ENCODE data around the gene ZFP92. TPM values are rescaled to one million over a fixed set of nuclear protein-coding genes. Genes with fewer than 3 reads are reported as not detected.

The ZFP92 gene
- polyA plus RNA-seq, 1 donor from 2014 or later = not detected

DNA sequence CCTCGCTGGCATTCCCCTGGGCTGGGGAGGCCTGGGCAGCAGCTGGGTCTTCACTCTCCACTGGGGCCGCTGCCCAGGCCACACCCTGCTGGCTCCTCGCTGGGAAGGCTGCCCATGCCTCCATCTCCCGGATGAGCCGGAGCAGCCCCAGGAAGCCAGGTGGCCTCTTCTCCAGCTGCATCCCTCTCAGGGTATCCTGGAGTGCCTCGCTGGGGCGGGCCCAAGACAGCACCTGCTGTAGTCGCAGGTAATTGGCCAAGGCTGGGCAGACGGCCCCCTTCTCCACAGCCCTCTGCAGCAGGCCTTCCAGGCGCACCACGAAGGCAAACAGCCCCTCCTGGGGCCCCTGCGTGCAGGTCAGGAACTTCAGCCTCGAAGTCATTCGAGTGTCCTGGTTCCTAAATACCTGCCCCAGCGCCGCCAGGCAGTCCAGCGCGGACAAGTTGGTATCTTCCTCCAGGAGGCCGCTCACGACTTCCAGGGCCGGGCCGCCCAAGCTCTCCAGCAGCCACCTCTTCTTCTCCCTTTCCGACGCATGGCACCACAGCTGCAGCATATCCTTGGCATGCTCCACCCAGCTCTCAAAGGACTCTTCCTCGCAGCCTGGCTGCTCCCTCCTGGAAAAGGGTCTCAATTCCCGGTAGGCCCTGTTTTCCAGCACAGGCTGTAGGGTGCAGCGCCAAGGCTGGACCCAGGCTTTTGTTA is 13.9 kb upstream of the ZFP92 start:
- Histone ChIP-seq H2AFZ (ENCODE audit: low read depth, low read length) (no peak overlapping the region), H3K36me3 (ENCODE audit: insufficient read depth, low read length) (no peaks in the 10 kb centered on the region), H3K27ac (ENCODE audit: low read length) (no peak overlapping the region), H3K4me2 (ENCODE audit: low read length) (no peak overlapping the region), H3K9me3 (ENCODE audit: low read length) (no peaks in the 10 kb centered on the region), H3K4me3 (ENCODE audit: low read length) (no peak overlapping the region), H3K79me2 (replicated peaks; ENCODE audit: insufficient read depth, low read length) (no peaks in the 10 kb centered on the region), H3K9ac (ENCODE audit: low read length) (no peak overlapping the region), H3K27me3 (ENCODE audit: insufficient read depth, low read depth, low read length) (no peaks in the 10 kb centered on the region), H3K9me2 (ENCODE audit: insufficient read depth, low read length) (no peaks in the 10 kb centered on the region), H3F3A (ENCODE audit: insufficient read depth, low read length, poor library complexity, severe bottlenecking) (no peaks in the 10 kb centered on the region), H4K20me1 (ENCODE audit: insufficient read depth) (no peaks in the 10 kb centered on the region)
- TF ChIP-seq TAF1 (IDR thresholded peaks at IDR 0.05; ENCODE audit: low read depth) (no peak), MXI1 (conservative IDR thresholded peaks at IDR 0.05; ENCODE audit: poor library complexity, severe bottlenecking) (no peak), POLR2AphosphoS5 (IDR thresholded peaks at IDR 0.05) (no peak), RAD21 (conservative IDR thresholded peaks at IDR 0.05) (no peak), SMC3 (conservative IDR thresholded peaks at IDR 0.05; ENCODE audit: poor library complexity) (no peak), EZH2 (IDR thresholded peaks at IDR 0.05; ENCODE audit: borderline replicate concordance, insufficient read depth, low read length, poor library complexity, severe bottlenecking) (no peak), EP300 (conservative IDR thresholded peaks at IDR 0.05; ENCODE audit: poor library complexity, severe bottlenecking) (no peak)
- TF ChIP-seq, protein P1, sequence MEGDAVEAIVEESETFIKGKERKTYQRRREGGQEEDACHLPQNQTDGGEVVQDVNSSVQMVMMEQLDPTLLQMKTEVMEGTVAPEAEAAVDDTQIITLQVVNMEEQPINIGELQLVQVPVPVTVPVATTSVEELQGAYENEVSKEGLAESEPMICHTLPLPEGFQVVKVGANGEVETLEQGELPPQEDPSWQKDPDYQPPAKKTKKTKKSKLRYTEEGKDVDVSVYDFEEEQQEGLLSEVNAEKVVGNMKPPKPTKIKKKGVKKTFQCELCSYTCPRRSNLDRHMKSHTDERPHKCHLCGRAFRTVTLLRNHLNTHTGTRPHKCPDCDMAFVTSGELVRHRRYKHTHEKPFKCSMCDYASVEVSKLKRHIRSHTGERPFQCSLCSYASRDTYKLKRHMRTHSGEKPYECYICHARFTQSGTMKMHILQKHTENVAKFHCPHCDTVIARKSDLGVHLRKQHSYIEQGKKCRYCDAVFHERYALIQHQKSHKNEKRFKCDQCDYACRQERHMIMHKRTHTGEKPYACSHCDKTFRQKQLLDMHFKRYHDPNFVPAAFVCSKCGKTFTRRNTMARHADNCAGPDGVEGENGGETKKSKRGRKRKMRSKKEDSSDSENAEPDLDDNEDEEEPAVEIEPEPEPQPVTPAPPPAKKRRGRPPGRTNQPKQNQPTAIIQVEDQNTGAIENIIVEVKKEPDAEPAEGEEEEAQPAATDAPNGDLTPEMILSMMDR (IDR thresholded peaks at IDR 0.05; ENCODE audit: poor library complexity, severe bottlenecking) = no peak
- TF ChIP-seq, protein P2, sequence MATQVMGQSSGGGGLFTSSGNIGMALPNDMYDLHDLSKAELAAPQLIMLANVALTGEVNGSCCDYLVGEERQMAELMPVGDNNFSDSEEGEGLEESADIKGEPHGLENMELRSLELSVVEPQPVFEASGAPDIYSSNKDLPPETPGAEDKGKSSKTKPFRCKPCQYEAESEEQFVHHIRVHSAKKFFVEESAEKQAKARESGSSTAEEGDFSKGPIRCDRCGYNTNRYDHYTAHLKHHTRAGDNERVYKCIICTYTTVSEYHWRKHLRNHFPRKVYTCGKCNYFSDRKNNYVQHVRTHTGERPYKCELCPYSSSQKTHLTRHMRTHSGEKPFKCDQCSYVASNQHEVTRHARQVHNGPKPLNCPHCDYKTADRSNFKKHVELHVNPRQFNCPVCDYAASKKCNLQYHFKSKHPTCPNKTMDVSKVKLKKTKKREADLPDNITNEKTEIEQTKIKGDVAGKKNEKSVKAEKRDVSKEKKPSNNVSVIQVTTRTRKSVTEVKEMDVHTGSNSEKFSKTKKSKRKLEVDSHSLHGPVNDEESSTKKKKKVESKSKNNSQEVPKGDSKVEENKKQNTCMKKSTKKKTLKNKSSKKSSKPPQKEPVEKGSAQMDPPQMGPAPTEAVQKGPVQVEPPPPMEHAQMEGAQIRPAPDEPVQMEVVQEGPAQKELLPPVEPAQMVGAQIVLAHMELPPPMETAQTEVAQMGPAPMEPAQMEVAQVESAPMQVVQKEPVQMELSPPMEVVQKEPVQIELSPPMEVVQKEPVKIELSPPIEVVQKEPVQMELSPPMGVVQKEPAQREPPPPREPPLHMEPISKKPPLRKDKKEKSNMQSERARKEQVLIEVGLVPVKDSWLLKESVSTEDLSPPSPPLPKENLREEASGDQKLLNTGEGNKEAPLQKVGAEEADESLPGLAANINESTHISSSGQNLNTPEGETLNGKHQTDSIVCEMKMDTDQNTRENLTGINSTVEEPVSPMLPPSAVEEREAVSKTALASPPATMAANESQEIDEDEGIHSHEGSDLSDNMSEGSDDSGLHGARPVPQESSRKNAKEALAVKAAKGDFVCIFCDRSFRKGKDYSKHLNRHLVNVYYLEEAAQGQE (IDR thresholded peaks at IDR 0.05; ENCODE audit: borderline replicate concordance) = no peak

- Histone ChIP-seq H4K20me1 (ENCODE audit: insufficient read depth) (no peaks in the 10 kb centered on the region), H3F3A (ENCODE audit: insufficient read depth, low read length, poor library complexity, severe bottlenecking) (no peaks in the 10 kb centered on the region), H3K4me3 (ENCODE audit: low read length) (no peak overlapping the region), H3K27ac (ENCODE audit: low read length) (no peak overlapping the region), H3K9ac (ENCODE audit: low read length) (no peak overlapping the region), H3K79me2 (replicated peaks; ENCODE audit: insufficient read depth, low read length) (no peaks in the 10 kb centered on the region), H2AFZ (ENCODE audit: low read depth, low read length) (no peak overlapping the region), H3K9me2 (ENCODE audit: insufficient read depth, low read length) (no peaks in the 10 kb centered on the region), H3K4me2 (ENCODE audit: low read length) (no peak overlapping the region), H3K9me3 (ENCODE audit: low read length) (no peaks in the 10 kb centered on the region), H3K36me3 (ENCODE audit: insufficient read depth, low read length) (no peaks in the 10 kb centered on the region), H3K27me3 (ENCODE audit: insufficient read depth, low read depth, low read length) (no peaks in the 10 kb centered on the region)
- TF ChIP-seq TAF1 (IDR thresholded peaks at IDR 0.05; ENCODE audit: low read depth) = no peak
- TF ChIP-seq EP300 (conservative IDR thresholded peaks at IDR 0.05; ENCODE audit: poor library complexity, severe bottlenecking) = no peak
- no peak for TF ChIP-seq EZH2 (IDR thresholded peaks at IDR 0.05; ENCODE audit: borderline replicate concordance, insufficient read depth, low read length, poor library complexity, severe bottlenecking)
- TF ChIP-seq SMC3 (conservative IDR thresholded peaks at IDR 0.05; ENCODE audit: poor library complexity) = no peak
- TF ChIP-seq, protein P1 (IDR thresholded peaks at IDR 0.05; ENCODE audit: poor library complexity, severe bottlenecking) = no peak
- TF ChIP-seq POLR2AphosphoS5 (IDR thresholded peaks at IDR 0.05) = no peak
- no peak for TF ChIP-seq RAD21 (conservative IDR thresholded peaks at IDR 0.05)
- TF ChIP-seq, protein P2 (IDR thresholded peaks at IDR 0.05; ENCODE audit: borderline replicate concordance) = no peak
- TF ChIP-seq MXI1 (conservative IDR thresholded peaks at IDR 0.05; ENCODE audit: poor library complexity, severe bottlenecking) = no peak
Measured at GRCh38 chrX:153398275-153398960, 12.9 kb upstream of the ZFP92 start.

Data from neural cell (in vitro differentiated cells).